Glomerular visceral epithelial cell (primary cell): ENCODE results near the gene WASHC4.
"Not testable (repeated sequence)": the region's sequence is repeated elsewhere in the genome, so short reads cannot be mapped to it uniquely, and the experiment has no call there.

Source experiments
- DNase-seq: peaks from one replicate; pipeline ENCODE4 v3.0.0-alpha.2; 2016; ENCODE audit errors: extremely low spot score

WASHC4 gene

DNA sequence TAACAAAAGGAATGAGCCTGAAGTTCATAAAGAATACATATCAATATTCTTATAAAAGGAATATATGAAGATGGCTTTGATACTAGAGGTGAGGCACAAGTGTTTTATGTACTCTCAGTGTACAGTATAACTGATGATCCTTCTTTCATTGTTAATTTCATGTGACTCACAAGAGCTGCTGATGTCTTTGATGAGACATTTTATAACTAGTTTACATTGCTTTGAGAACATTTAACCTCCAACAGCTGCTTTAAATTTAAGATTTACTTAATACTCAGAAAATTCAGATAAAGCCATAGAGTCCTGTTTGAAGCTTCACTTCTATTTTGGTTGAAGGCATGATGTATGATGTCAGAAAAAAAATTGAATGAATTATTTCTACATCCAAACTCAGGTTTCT is 59.8 kb downstream of the WASHC4 start:
- DNase-seq = no peak

GRCh38 chr12:105168006-105168405 is 60.5 kb downstream of the WASHC4 start:
- no peak for DNase-seq

DNA sequence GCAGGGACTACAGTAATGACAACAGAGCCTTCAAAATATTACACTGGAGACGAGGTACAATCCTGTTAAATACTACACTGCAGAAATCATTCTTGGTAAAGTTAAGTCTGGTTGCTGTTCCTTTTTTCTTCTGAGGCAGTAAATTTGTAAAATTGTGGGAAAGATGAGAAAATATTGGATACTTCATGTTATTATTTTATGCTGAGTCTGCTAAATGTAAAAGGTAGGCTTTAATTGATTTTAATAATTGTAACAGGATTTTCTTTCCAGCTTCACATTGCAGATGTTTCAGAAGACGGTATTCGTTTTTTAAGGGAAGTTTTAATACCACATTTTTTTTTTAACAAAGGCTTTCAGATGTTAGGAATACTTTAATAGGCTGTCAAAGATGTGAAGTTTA is 62.6 kb downstream of the WASHC4 start:
- DNase-seq = no peak

DNA sequence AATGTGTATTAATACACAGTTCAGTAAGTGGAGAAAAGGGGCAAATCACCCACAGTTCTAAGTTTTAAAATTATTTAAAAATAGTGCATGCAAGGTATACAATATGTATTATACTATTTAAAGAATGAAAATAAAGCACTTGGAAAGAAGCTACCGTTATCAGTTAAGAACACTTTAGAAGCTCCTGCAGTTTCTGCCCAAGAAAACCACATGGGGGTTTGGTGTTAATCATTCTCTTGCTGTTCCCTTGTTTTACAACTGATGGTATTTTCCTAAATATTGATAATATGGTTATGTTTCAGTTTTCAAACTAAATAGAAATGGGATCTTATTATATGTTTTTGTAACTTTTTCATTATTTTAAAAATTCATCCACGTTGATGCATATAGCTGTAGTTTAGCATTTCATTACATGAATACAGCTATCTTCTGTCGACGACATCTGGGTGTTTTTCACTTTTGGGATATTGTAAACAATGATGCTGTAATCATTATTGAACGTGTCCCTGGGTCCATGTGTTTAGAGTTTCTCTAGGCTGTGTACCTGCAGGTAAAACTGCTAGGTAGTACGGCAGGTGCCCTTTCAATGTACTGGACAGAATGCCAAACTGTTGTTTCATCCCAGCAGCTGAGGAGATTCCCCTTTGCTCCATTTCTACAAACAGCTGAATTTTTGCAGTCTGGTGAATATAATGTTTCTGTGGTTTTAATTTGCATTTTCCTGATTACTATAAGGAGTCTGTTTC is 64.3 kb downstream of the WASHC4 start:
- DNase-seq = no peak

DNA sequence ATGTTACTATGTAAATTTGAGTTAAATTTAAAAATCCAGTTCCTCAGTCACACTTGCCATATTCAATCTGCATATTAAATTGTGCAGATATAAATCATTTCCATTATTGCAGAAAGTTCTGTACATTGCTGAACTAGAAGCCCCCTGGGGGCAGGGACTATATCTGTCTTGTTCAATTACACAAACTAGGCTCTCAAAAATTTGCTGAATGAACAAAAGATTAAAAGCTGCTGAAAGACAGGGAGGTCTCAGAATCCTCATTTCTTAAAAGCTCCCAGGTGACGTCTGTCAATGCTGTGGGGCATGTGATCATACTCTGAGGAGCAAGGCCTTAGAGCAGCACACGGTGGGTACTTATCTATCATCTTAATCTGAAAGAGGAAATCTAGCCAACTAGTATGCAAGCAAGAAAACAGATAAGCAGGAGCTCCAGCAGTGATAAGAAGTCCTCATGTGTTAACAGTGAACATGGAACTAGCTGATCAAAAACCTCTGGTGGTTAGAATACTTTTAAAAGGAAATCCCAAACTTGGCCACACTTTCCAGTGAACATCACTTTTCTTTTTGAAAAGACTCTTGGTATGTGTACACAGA is 68.0 kb downstream of the WASHC4 start:
- no peak for DNase-seq

- DNase-seq = no peak
Measured at GRCh38 chr12:105177208-105177607, 69.7 kb downstream of the WASHC4 start.

GRCh38 chr12:105179114-105179513 is 71.6 kb downstream of the WASHC4 start:
- DNase-seq = not testable (repeated sequence)

DNA sequence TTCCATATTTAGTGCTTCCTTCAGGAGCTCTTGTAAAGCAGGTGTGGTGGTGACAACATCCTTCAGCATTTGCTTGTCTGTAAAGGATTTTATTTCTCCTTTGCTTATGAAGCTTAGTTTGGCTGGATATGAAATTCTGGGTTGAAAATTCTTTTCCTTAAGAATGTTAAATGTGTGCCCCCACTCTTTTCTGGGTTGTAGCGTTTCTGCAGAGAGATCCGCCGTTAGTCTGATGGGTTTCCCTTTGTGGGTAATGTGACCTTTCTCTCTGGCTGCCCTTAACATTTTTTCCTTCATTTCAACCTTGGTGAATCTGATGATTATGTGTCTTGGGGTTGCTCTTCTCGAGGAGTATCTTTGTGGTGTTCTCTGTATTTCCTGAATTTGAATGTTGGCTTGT is 75.9 kb downstream of the WASHC4 start:
- not testable (repeated sequence) for DNase-seq

GRCh38 chr12:105183976-105184375 is 76.4 kb downstream of the WASHC4 start:
- not testable (repeated sequence) for DNase-seq

DNA sequence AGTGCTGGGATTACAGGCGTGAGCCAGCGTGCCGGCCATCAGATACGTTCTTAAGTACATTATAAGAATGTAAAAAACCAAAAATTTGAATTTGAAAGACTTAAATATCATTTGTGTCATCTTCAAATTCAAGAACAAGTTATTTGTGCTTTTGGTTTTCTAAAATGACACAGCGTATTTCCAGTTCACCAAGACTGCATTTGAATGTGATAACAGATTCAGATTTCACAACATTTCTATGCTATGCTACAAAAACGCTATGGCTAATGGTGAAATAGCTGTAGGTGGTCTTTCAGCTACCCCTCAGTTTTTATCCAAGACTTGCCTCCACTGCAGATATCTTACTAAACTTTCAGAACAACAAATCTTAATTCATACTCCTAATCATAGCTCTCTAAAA is 81.8 kb downstream of the WASHC4 start:
- DNase-seq = no peak

- no peak for DNase-seq
Measured at GRCh38 chr12:105190530-105190929, 83.0 kb downstream of the WASHC4 start.

GRCh38 chr12:105192624-105193225 is 85.2 kb downstream of the WASHC4 start:
- no peak for DNase-seq

- DNase-seq = no peak
Measured at GRCh38 chr12:105194947-105195346, 87.4 kb downstream of the WASHC4 start.

- no peak for DNase-seq
Measured at GRCh38 chr12:105196090-105196489, 88.6 kb downstream of the WASHC4 start.

- no peak for DNase-seq
Measured at GRCh38 chr12:105198961-105199360, 91.4 kb downstream of the WASHC4 start.

GRCh38 chr12:105200385-105200784 is 92.9 kb downstream of the WASHC4 start:
- no peak for DNase-seq

DNA sequence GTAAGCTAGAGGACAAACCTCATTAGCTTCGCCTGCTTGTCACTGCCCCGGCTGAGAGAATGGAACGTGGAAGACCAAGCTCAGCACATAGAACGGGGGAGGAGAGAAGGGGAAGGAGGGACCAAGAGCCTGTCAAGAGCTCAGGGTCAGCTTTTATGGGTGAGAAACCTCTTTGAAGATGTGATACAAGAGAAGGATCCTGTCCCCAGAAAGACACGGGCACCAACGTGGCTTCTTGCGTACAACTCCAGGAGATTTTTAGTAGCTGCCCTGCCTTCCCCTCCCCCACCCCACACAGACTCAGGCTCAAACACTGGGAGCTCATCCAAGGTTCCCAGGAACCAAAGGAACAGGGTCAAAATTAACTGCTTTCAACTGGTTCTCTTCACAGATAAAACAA is 93.8 kb downstream of the WASHC4 start:
- no peak for DNase-seq

DNA sequence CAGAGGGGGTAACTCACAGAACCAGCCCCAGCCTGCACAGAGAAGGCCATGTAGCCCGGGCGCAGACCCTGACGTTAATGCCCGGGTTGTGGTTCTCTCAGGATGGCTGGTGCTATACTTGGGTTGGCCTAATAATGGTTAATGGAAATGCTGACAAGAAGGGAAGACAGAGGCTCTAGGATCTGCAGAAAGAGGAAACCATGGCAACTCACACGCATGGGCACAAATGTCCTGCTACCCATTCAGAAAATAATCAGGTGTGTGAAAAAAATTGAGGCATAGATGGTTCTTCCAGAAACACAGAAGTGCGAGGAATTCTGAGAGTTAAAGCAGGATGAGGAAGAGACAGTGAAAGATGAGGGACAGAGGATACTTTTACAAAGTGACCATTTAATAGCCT is 94.7 kb downstream of the WASHC4 start:
- DNase-seq = no peak

DNA sequence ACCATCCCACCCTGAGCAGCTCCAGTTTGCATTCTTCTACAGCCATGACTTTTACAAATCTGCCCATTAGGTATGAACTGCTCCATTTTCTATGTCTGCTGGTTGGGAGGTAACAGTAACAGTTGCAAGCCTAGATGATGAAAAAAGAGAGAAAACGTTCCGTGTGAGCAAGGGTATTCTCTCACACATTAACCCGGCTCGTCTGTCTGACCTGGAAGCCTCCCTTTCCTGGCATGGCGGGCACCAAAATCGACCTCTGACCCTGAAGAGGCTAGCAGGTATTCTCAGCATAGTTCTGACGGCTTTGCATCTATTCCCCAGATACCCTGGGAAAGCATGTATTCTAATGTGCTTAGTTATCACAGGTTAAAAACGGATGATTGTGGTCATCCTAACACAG is 96.6 kb downstream of the WASHC4 start:
- no peak for DNase-seq

DNA sequence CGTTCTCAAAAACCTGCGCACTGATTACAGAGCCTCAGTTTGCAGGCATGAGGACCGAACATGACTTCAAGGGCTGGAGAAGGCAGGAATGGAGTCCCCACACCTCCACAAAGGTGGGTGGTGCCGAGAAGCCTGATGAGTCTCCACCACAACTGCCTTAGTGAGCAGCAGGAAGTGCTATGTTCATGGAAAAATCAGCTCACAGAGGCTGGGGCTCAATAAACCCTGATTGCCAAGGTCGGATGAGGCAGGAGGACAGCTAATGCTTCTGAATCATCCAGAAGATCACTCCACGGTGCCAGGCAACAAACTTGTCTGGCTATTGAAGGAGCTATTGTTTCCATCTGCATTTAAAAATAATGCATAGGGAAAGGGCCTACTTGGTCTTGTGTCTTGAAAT is 97.4 kb downstream of the WASHC4 start:
- DNase-seq = peak; percentile 16

- DNase-seq = no peak
Measured at GRCh38 chr12:105205322-105206048, 98.0 kb downstream of the WASHC4 start.

DNA sequence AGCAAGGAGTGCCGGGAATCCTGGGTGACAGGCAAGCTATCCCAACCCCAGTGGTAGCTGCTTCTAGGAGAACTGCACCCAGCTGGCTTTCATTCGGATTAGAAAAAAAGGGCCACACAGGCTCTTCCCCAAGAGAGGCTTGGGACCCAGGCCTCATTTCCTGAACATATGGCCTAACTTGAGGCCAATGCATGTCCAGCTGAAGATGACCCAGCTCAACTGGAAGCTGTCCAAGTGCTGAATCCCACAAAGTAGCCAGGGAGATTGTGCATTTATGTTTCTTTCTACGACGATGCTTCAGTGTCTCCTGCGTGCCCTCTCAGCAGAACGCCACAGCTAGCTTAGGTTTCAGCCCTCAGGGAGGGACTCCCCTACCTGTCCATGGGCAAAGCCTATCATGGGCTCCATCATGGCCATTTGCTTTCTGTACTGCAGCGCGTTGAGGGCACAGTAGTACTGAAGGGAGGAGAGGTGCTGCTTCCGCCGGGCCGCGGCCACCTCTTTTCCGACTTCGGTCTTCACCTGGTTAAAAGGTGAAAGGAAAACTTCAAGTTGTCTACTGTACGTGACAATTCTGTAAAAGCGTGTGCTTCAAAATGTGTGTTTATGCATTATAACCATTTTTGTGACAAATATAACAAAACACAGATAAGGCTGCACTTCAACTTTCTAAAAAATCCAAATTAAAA is 99.3 kb downstream of the WASHC4 start:
- no peak for DNase-seq
